Fibroblast of lung (primary cell): ENCODE results near the gene HDLBP. TPM values are rescaled to one million over a fixed set of nuclear protein-coding genes. Genes with fewer than 3 reads are reported as not detected.
"Not testable (repeated sequence)": the region's sequence is repeated elsewhere in the genome, so short reads cannot be mapped to it uniquely, and the experiment has no call there.

Source experiments
- DNase-seq, 2 donors: peaks; one replicate each; pipeline versions ENCODE4 v3.0.0 to v3.0.0-alpha.2; 2010; ENCODE audit warnings: low read depth in 2 of 2
- H2AFZ ChIP-seq: 2 replicates; pipeline ENCODE4 v1.5.1; 2012; ENCODE audit warnings: low read length, control low read depth, inconsistent platforms
- H3K27ac ChIP-seq: 2 replicates; pipeline ENCODE4 v1.5.1; 2011; ENCODE audit warnings: low read length, control low read depth; ENCODE audit not compliant: insufficient read depth
- H3K27me3 ChIP-seq: 2 replicates; pipeline ENCODE4 v1.5.1; 2011; ENCODE audit warnings: mild to moderate bottlenecking, low read length; ENCODE audit not compliant: control insufficient read depth, insufficient read depth
- H3K36me3 ChIP-seq: 2 replicates; pipeline ENCODE4 v1.5.1; 2011; ENCODE audit warnings: low read length; ENCODE audit not compliant: control insufficient read depth, insufficient read depth
- H3K4me1 ChIP-seq: 2 replicates; pipeline ENCODE4 v1.5.1; 2011; ENCODE audit warnings: low read length; ENCODE audit not compliant: control insufficient read depth, insufficient read depth; ENCODE audit errors: extremely low read depth
- H3K4me2 ChIP-seq: 2 replicates; pipeline ENCODE4 v1.5.1; 2011; ENCODE audit warnings: low read length, control low read depth; ENCODE audit not compliant: insufficient read depth; ENCODE audit errors: extremely low read depth
- H3K4me3 ChIP-seq, 4 experiments: fragments of 200-600 bp in 1 of 4; sonication (generic) in 1 of 4; replicated peaks in 1 of 4; 2 replicates each; pipeline ENCODE4 v1.5.1; 2011 to 2016; ENCODE audit warnings: low read length in 4 of 4, low read depth in 3 of 4, mild to moderate bottlenecking in 3 of 4, control low read depth in 2 of 4, inconsistent platforms in 1 of 4, mixed read lengths in 1 of 4; ENCODE audit not compliant: insufficient read depth in 1 of 4; ENCODE audit errors: control extremely low read depth in 1 of 4
- H3K79me2 ChIP-seq: 2 replicates; pipeline ENCODE4 v1.5.1; 2012; ENCODE audit warnings: mild to moderate bottlenecking, low read length, inconsistent platforms; ENCODE audit not compliant: control insufficient read depth, insufficient read depth
- H3K9ac ChIP-seq: 2 replicates; pipeline ENCODE4 v1.5.1; 2011; ENCODE audit warnings: mild to moderate bottlenecking, low read length, control low read depth; ENCODE audit not compliant: insufficient read depth
- H3K9me3 ChIP-seq: 2 replicates; pipeline ENCODE4 v1.5.1; 2012; ENCODE audit warnings: low read depth, low read length; ENCODE audit not compliant: control insufficient read depth, insufficient read depth
- H4K20me1 ChIP-seq: 2 replicates; pipeline ENCODE4 v1.5.1; 2011; ENCODE audit warnings: low read length; ENCODE audit not compliant: control insufficient read depth, insufficient read depth; ENCODE audit errors: extremely low read depth
- EZH2 ChIP-seq: IDR thresholded peaks from 2 replicates; pipeline ENCODE4 v1.5.1; 2012; ENCODE audit warnings: low read length, control low read depth, mild to moderate bottlenecking; ENCODE audit errors: missing control alignments
- polyA plus RNA-seq, 2 donors: library from polyadenylated mRNA; depleted of rRNA in 1 of 2; stranded (reverse) in 1 of 2; unstranded in 1 of 2; fragments of >200 nt; gene quantifications; 2 replicates each; pipeline ENCODE4 v1.2.1, GENCODE V29; 2011 to 2012; ENCODE audit warnings: missing spikeins in 1 of 2
- total RNA-seq: library from RNA; depleted of rRNA; stranded (reverse); fragments of >200 nt; gene quantifications from 2 replicates; pipeline ENCODE4 v1.2.1, GENCODE V29; 2014
- TF ChIP-seq, protein P1 (sequence below), 2 donors: IDR thresholded peaks in 1 of 2; conservative IDR thresholded peaks in 1 of 2; 1 replicate in 1 of 2; 2 replicates in 1 of 2; pipeline ENCODE4 v1.5.1; 2011 to 2012; ENCODE audit warnings: low read length in 2 of 2, control low read depth in 1 of 2, inconsistent platforms in 1 of 2, low read depth in 1 of 2, mild to moderate bottlenecking in 1 of 2

Gene HDLBP
- total and polyA plus RNA-seq, 2 donors (not counting 1 experiment from before 2014, with no cell fraction given) = 626 to 1,354 TPM

DNA sequence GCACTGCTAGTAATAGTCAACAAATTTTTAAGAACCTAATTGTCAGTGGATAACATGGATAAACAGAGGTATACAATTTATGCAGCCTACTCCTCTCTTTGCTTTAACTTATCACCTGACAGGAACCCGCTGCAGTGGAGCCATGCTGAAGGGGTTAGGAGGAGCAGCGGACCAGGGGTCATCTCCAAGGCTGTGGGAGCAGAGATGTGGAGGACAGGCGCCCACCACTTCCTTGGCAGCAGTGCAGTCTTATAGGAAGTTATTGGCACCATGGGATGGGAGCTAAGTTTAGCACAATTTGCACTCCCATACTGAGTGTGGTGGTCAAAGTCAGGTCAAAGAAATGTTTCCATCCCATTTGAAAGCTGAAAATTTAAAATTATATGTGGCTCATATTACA lies 35.6 kb downstream of the HDLBP start:
- Histone ChIP-seq H3K79me2 (peaks cover 59% of the 10 kb centered on the region), H3K4me1 (no peaks in the 10 kb centered on the region), H3K9me3 (no peaks in the 10 kb centered on the region), H3K27me3 (no peaks in the 10 kb centered on the region), H3K27ac (no peak overlapping the region), H3K9ac (no peak overlapping the region), H4K20me1 (no peaks in the 10 kb centered on the region), H2AFZ (no peak overlapping the region), H3K36me3 (no peaks in the 10 kb centered on the region), H3K4me3 (no peak overlapping the region), H3K4me2 (no peak overlapping the region)
- DNase-seq = no peak
- TF ChIP-seq, protein P1, sequence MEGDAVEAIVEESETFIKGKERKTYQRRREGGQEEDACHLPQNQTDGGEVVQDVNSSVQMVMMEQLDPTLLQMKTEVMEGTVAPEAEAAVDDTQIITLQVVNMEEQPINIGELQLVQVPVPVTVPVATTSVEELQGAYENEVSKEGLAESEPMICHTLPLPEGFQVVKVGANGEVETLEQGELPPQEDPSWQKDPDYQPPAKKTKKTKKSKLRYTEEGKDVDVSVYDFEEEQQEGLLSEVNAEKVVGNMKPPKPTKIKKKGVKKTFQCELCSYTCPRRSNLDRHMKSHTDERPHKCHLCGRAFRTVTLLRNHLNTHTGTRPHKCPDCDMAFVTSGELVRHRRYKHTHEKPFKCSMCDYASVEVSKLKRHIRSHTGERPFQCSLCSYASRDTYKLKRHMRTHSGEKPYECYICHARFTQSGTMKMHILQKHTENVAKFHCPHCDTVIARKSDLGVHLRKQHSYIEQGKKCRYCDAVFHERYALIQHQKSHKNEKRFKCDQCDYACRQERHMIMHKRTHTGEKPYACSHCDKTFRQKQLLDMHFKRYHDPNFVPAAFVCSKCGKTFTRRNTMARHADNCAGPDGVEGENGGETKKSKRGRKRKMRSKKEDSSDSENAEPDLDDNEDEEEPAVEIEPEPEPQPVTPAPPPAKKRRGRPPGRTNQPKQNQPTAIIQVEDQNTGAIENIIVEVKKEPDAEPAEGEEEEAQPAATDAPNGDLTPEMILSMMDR (conservative IDR thresholded peaks at IDR 0.05 in 1 of 2, IDR thresholded peaks at IDR 0.05 in 1 of 2; ENCODE audit: low read depth in 1 of 2, low read length in 2 of 2) = no peak
- no peak for TF ChIP-seq EZH2

DNA sequence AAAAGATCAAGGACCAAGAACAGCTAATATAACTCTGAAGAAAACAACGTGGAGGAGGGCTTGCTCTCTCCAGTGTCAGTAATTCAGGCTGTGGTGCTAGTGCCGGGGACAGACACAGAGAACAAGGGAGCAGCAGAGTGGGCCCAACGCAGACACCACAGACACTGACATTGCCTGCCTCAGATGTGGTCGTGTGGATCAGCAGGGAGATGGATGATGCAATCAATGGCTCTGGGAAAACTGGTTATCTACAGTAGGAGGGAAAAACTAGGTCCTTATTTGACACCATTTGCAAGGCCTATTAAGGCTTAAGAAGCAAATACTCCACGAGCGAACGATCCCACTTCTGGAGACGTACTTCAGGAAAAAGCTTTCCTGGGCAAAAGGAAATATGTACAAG lies 36.1 kb downstream of the HDLBP start:
- no peak overlapping the region for H3K9ac ChIP-seq
- H2AFZ ChIP-seq = no peak overlapping the region
- peaks cover 60% of the 10 kb centered on the region for H3K79me2 ChIP-seq
- H3K27me3 ChIP-seq = no peaks in the 10 kb centered on the region
- H3K36me3 ChIP-seq = no peaks in the 10 kb centered on the region
- DNase-seq = peak in 1 of 2 donors; percentile 34
- H3K4me2 ChIP-seq = no peak overlapping the region
- no peak for TF ChIP-seq EZH2
- TF ChIP-seq, protein P1 (conservative IDR thresholded peaks at IDR 0.05 in 1 of 2, IDR thresholded peaks at IDR 0.05 in 1 of 2; ENCODE audit: low read depth in 1 of 2, low read length in 2 of 2) = no peak
- no peaks in the 10 kb centered on the region for H3K9me3 ChIP-seq
- H3K27ac ChIP-seq = no peak overlapping the region
- H4K20me1 ChIP-seq = no peaks in the 10 kb centered on the region
- no peaks in the 10 kb centered on the region for H3K4me1 ChIP-seq
- no peak overlapping the region for H3K4me3 ChIP-seq

DNA sequence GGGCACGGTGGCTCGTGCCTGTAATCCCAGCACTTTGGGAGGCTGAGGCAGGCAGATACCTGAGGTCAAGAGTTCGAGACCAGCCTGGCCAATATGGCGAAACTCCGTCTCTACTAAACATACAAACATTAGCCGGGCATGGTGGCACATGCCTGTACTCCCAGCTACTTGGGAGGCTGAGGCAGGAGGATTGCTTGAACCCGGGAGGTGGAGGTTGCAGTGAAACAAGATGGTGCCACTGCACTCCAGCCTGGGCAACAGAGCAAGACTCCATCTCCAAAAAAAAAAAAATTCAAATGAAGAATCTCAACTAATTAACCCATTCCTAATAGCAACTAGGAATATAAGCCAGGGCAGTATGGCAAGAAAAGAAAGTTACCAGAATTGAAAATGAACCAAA lies 37.2 kb downstream of the HDLBP start:
- H3K4me1 ChIP-seq, H3K4me3 ChIP-seq, H2AFZ ChIP-seq, H3K27ac ChIP-seq, H3K9ac ChIP-seq, H3K4me2 ChIP-seq, DNase-seq, H3K27me3 ChIP-seq, H3K36me3 ChIP-seq, H4K20me1 ChIP-seq, H3K9me3 ChIP-seq: not testable (repeated sequence)
- H3K79me2 ChIP-seq = peaks cover 67% of the 10 kb centered on the region
